Stomach (tissue), 4 donors: ENCODE measurements around the gene MRI1.
"Not testable (repeated sequence)": the region's sequence is repeated elsewhere in the genome, so short reads cannot be mapped to it uniquely, and the experiment has no call there.

Source experiments
- CTCF ChIP-seq, 7 experiments: fragments of 450-650 bp in 4 of 7; fragments of 200-600 bp in 3 of 7; sonication (generic) in 3 of 7; IDR thresholded peaks; one replicate each; pipeline ENCODE4 v1.5.1; 2016 to 2019; ENCODE audit warnings: antibody characterized with exemption in 7 of 7, control low read depth in 2 of 7, mild to moderate bottlenecking in 1 of 7
- POLR2A ChIP-seq, 4 donors: fragments of 450-650 bp; IDR thresholded peaks; one replicate each; pipeline ENCODE4 v1.6.1; 2016; ENCODE audit warnings: antibody characterized with exemption in 4 of 4, control low read depth in 2 of 4, mild to moderate bottlenecking in 1 of 4, moderate library complexity in 1 of 4

GRCh38 chr19:13753622-13754021, 10.7 kb upstream of the MRI1 start:
- not testable (repeated sequence) for TF ChIP-seq CTCF, POLR2A (IDR thresholded peaks at IDR 0.05)
